Measurements from ENCODE around the gene PLAAT4. TPM values are rescaled to one million over a fixed set of nuclear protein-coding genes. Genes with fewer than 3 reads are reported as not detected.

PLAAT4 gene
- total RNA-seq, 6 donors from 2014 or later = 91.1 to 272 (median 192) TPM

DNA sequence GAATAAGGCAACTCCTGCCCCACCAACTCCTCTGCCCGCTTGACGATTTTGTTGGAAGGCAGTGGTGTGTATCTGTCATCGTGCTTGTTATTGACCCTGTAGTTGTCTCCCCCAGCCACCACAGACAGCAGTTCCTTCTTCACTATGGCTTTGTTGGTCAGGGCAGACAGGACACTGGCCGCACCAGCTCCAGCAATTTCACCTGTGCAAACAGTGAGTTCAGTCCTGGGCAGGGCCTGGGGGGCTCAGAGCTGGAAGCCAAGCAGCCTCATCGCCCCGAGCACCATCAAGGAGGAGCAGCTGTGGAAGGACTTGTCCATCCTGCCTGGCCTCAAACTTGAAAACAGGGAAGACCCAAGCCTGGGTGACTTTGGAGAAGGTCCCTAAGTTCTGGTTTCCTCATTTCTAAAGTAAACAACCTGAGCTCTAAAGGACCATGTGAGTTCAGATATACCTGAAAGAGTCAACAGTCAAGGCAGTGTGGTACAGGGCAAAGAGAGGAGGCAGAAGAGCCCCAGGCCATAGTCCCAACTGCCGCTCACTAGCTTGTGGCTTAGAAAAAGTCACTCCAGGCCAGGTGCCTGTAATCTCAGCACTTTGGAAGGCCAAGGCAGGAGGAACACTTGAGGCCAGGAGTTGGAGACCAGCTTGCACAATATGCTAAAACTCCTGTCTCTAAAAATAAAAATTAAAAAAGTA, 22.0 kb downstream of the PLAAT4 start:
- no peaks in the 10 kb centered on the region for H3K36me3 ChIP-seq
- peaks cover 3 to 31% (median 7%) of the 10 kb centered on the region in 4 donors for H3K4me1 ChIP-seq
- ATAC-seq (ENCODE audit: low FRiP score in 2 of 2) (no peak), DNase-seq (peak in 1 of 2 donors; percentile 67)
- TF ChIP-seq POLR2AphosphoS5 (IDR thresholded peaks at IDR 0.05) (peak in 1 of 2 donors; percentile 8), EP300 (IDR thresholded peaks at IDR 0.05) (no peak), POLR2A (IDR thresholded peaks at IDR 0.05) (peak in 1 of 4 donors; percentile 35)
- TF ChIP-seq, protein P1, sequence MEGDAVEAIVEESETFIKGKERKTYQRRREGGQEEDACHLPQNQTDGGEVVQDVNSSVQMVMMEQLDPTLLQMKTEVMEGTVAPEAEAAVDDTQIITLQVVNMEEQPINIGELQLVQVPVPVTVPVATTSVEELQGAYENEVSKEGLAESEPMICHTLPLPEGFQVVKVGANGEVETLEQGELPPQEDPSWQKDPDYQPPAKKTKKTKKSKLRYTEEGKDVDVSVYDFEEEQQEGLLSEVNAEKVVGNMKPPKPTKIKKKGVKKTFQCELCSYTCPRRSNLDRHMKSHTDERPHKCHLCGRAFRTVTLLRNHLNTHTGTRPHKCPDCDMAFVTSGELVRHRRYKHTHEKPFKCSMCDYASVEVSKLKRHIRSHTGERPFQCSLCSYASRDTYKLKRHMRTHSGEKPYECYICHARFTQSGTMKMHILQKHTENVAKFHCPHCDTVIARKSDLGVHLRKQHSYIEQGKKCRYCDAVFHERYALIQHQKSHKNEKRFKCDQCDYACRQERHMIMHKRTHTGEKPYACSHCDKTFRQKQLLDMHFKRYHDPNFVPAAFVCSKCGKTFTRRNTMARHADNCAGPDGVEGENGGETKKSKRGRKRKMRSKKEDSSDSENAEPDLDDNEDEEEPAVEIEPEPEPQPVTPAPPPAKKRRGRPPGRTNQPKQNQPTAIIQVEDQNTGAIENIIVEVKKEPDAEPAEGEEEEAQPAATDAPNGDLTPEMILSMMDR (IDR thresholded peaks at IDR 0.05) = no peak
- H3K27ac ChIP-seq = peak overlapping the region; percentile 67 to 87 (median 74)
- no peak overlapping the region for H3K4me3 ChIP-seq
- no peaks in the 10 kb centered on the region for H3K9me3 ChIP-seq
- WGBS, 2 donors = 82 to 87% methylated on average over 3 to 7 of the region's 7 CpGs
- H3K27me3 ChIP-seq = no peaks in the 10 kb centered on the region

DNA sequence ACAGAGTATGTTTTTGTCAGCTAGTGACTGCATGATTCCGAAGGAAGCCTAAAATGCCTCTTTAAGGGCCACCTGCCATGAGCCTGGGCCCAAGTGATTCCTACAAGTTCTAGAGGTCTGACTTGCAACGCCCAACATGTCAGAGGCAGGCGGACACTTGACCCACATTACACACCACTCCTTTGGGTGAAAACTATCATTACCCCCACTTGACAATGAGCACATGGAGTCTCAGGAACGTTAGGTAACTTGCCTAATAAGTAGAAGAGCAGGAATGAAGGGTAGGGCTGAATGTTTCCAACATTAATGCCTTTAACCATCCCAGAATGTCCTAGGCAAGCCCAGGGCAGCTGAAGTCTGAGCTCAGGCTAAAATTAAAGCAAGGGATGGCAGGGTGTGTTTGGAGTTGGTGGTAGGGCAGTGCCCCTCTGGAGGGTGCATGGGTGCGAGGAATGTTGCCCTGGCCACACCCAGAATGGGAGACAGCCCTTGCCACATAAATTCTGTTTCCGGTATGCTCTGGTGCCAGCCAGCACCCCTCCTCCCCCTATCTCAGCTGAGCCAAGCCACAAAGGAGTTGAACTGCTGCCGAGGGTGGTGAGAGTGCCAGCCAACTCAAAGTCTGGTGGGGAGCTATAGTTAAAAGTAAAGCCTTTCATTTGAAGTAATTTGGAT, 24.0 kb downstream of the PLAAT4 start:
- TF ChIP-seq, protein P1 (IDR thresholded peaks at IDR 0.05) = no peak
- TF ChIP-seq EP300 (IDR thresholded peaks at IDR 0.05) = peak in 3 of 4 donors; percentile 75 to 97 (median 94)
- peak; percentile 30 to 84 for TF ChIP-seq POLR2AphosphoS5 (IDR thresholded peaks at IDR 0.05)
- peak in 1 of 4 donors; percentile 23 for TF ChIP-seq POLR2A (IDR thresholded peaks at IDR 0.05)
- no peaks in the 10 kb centered on the region for H3K36me3 ChIP-seq
- no peaks in the 10 kb centered on the region for H3K9me3 ChIP-seq
- DNase-seq = peak in 1 of 2 donors; percentile 88
- 53 to 61% methylated on average over 6 to 7 of the region's 7 CpGs for WGBS, 2 donors
- peaks cover 3 to 25% (median 16%) of the 10 kb centered on the region in 4 donors for H3K4me1 ChIP-seq
- ATAC-seq (ENCODE audit: low FRiP score in 2 of 2) = peak; percentile 56 to 87
- H3K27me3 ChIP-seq = no peaks in the 10 kb centered on the region
- no peak overlapping the region for H3K4me3 ChIP-seq
- peak overlapping the region; percentile 68 to 87 (median 74) for H3K27ac ChIP-seq

DNA sequence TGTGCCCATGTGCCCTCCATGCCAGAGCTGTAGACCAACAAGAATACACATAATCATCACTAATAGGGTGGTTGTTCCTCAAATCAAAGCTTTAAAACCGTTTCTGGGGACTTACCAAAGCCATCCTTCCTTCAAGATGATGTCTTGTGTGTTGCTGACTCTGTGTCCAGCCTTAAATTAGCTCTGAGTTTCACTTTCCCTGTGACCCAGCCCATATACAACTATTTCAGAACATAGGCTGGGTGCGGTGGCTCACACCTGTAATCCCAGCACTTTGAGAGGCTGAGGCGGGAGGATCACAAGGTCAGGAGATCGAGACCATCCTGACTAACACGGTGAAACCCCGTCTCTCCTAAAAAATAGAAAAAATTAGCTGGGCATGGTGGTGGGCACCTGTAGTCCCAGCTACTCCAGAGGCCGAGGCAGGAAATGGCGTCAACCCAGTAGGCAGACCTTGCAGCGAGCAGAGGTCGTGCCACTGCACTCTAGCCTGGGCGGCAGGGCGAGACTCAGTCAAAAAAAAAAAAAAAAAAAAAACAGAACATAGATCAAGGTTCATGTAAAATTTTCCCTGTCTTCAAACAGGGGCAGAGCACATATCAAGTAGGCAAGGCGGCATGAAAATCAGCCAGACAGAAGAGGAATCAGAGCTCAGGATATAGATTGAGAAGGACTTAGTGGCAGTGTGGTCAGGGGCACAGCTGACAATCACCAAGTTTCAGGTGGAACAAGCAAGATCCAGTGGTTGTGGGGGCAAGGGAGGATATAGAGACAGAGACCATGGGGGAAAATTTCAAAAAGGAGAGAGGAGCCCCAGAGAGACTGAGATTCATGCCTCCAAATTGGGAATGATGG, 26.8 kb downstream of the PLAAT4 start, which contains the start of gene PLAAT2:
PLAAT2 (minus strand) TSS at position 179 of the 855 bp plus-strand sequence; CDS start at position 124, 55 bp downstream.
- H3K27me3 ChIP-seq = no peaks in the 10 kb centered on the region
- TF ChIP-seq, protein P1 (IDR thresholded peaks at IDR 0.05) = no peak
- TF ChIP-seq POLR2A (IDR thresholded peaks at IDR 0.05) = no peak
- TF ChIP-seq EP300 (IDR thresholded peaks at IDR 0.05) = no peak
- TF ChIP-seq POLR2AphosphoS5 (IDR thresholded peaks at IDR 0.05) = no peak
- H3K9me3 ChIP-seq = no peaks in the 10 kb centered on the region
- 94 to 95% methylated on average over 13 of the region's 13 CpGs for WGBS, 2 donors
- H3K36me3 ChIP-seq = no peaks in the 10 kb centered on the region
- ATAC-seq (ENCODE audit: low FRiP score in 2 of 2) = no peak
- peak within 1 kb of the TSS; percentile 42 to 82 (median 68) for H3K27ac ChIP-seq
- H3K4me3 ChIP-seq = no peak within 1 kb of the TSS
- H3K4me1 ChIP-seq = peaks cover 11 to 41% (median 26%) of the 10 kb centered on the region in 4 donors
- DNase-seq = no peak

DNA sequence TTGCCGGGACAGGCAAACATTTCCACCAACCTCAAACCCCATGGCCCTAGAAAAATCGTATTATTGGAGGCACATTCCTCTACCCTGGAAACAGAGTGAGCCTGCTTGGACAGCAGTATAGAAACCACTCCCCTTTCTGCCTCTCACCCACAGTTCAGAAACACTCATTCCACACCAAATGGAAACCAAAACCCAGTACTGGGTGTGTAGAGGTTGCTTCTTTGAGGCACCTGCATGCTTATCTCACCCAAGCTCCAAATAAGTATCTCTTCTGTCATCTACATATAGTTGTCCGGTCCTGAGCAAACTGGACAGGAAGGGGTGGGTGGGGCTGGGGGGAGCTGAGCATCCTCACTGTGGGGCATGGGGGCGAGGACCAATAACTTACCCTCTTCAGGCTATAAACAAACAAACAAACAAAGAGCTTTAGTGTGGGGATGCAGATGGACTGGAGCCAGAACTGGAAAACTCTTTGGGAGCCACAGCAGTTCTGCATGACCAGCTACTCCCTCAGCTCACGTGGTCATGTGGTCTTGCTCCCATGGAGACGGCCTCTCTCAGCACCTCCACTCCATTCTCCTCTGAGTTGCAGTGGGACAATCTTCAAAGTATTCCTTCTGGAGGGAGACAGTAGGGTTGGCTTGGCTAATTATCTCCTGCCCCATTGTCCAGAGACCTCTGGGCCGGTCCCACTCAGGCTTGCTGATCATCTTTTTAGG, 27.6 kb downstream of the PLAAT4 start:
- ATAC-seq (ENCODE audit: low FRiP score in 2 of 2) (no peak), DNase-seq (no peak)
- no peak for TF ChIP-seq POLR2A (IDR thresholded peaks at IDR 0.05)
- no peak for TF ChIP-seq EP300 (IDR thresholded peaks at IDR 0.05)
- TF ChIP-seq, protein P1 (IDR thresholded peaks at IDR 0.05) = no peak
- TF ChIP-seq POLR2AphosphoS5 (IDR thresholded peaks at IDR 0.05) = no peak
- 76 to 82% methylated on average over 7 of the region's 7 CpGs for WGBS, 2 donors
- no peak overlapping the region for H3K4me3 ChIP-seq
- H3K27ac ChIP-seq = peak overlapping the region; percentile 42 to 82 (median 68)
- H3K9me3 ChIP-seq = no peaks in the 10 kb centered on the region
- no peaks in the 10 kb centered on the region for H3K27me3 ChIP-seq
- H3K4me1 ChIP-seq = peaks cover 11 to 39% (median 24%) of the 10 kb centered on the region in 4 donors
- no peaks in the 10 kb centered on the region for H3K36me3 ChIP-seq
